ENCODE measurements around the gene ARL5A.
A peak's percentile ranks its signal among the peaks of the same experiment; 100 is the strongest.
"Not testable (repeated sequence)": the region's sequence is repeated elsewhere in the genome, so short reads cannot be mapped to it uniquely, and the experiment has no call there.

Gene ARL5A, protein sequence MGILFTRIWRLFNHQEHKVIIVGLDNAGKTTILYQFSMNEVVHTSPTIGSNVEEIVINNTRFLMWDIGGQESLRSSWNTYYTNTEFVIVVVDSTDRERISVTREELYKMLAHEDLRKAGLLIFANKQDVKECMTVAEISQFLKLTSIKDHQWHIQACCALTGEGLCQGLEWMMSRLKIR

GRCh38 chr2:151828143-151828889, at the start of gene ARL5A:
Gene ARL5A, minus strand, starts transcription at chr2:151828421. Its CDS starts 245 bp downstream, at chr2:151828176.
- peak; percentile 88 to 91 (median 90) for DNase-seq (ENCODE audit: low read depth in 3 of 3)

GRCh38 chr2:151875631-151876030, 47.4 kb upstream of the ARL5A start:
- DNase-seq (ENCODE audit: low read depth in 3 of 3): not testable (repeated sequence)

DNA sequence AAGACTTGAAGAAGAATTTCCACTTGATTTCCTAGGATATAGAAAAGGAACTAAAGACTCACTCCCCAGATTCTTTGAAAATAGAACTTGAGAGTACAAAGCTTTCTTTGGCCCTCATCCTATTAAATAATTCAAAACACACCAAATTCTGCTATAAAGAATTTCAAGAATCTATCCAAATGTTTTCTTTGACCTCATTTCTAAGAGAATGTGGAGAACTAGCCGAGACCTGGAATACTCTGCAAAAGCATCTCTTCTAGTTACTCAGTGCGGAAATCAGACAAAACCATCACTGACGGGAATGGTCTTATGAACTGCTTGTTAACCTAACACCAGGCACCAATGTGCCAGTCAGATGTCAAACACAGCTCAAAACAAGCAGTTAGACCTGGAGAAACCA, 44.2 kb upstream of the ARL5A start:
- no peak for DNase-seq (ENCODE audit: low read depth in 3 of 3)

GRCh38 chr2:151869291-151869690, 41.1 kb upstream of the ARL5A start:
- DNase-seq (ENCODE audit: low read depth in 3 of 3): no peak

- DNase-seq (ENCODE audit: low read depth in 3 of 3): no peak
Measured at GRCh38 chr2:151862700-151863099, 34.5 kb upstream of the ARL5A start.

GRCh38 chr2:151861174-151861573, 33.0 kb upstream of the ARL5A start:
- no peak for DNase-seq (ENCODE audit: low read depth in 3 of 3)

DNA sequence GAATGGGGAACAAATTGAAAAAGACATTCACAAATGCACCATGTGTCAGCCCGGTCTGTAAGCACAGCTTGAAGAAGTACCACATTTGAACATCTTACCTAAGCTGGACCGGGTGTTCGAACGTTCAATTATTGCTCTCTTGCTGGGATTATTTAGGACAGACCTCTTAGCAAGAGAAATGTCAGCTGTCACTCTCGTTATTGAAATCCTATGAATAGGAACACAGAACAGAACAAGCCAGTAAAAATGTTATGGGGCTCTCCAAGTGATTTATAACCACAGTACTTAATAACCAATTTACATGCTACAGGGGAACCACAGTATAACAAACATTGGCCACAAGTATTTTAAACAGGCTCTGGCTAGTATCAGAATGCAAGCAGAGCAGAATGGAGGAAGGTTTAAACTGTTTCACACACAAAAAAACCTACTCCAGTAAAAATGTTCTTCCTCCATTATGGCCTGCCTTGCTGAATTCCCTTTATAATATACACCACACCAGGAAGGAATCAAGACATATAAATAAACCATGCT, 32.5 kb upstream of the ARL5A start:
- no peak for DNase-seq (ENCODE audit: low read depth in 3 of 3)

DNA sequence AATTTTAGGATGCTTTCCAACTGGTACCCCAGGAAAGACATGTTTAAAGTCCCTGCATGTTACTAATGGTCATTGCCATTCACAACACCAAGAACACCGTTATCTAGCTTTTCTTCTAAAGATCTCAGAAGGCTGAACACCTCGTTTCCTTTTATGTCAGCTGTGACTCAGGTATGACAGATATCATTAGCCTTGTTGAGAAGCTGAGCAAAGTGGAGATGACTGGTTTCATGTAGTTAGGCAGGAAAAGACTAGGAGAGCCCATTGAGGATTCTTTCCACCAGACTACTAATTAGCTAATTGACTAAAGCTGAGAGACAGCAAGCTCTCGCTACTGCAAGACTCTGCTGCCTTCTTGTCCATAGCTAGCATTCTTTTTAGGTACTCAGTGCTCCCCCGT, 32.0 kb upstream of the ARL5A start:
- no peak for DNase-seq (ENCODE audit: low read depth in 3 of 3)

GRCh38 chr2:151857650-151858049, 29.4 kb upstream of the ARL5A start:
- DNase-seq (ENCODE audit: low read depth in 3 of 3): no peak

DNA sequence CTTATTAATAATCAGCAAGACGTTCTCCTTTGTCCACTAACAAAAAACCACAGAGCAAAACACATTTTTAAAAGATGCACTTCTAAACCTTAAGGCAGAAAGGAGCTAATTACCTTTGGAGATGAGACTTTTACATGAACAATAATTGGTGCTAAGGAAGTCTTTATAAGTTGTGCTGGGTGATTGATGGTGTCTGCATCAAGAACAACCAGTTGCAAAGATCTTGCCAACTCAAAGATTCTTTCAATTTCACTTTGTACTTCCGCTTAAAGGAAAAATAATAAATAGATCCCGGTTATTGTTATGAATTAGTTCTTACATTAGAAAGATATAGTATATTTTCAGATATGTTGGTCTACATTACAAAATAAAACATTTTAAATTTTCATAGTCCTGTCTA, 26.9 kb upstream of the ARL5A start:
- DNase-seq (ENCODE audit: low read depth in 3 of 3): no peak

- DNase-seq (ENCODE audit: low read depth in 3 of 3): no peak
Measured at GRCh38 chr2:151853070-151853758, 25.0 kb upstream of the ARL5A start.

- DNase-seq (ENCODE audit: low read depth in 3 of 3): no peak
Measured at GRCh38 chr2:151852260-151853069, 24.2 kb upstream of the ARL5A start.

- DNase-seq (ENCODE audit: low read depth in 3 of 3): no peak
Measured at GRCh38 chr2:151851761-151852160, 23.5 kb upstream of the ARL5A start.

DNA sequence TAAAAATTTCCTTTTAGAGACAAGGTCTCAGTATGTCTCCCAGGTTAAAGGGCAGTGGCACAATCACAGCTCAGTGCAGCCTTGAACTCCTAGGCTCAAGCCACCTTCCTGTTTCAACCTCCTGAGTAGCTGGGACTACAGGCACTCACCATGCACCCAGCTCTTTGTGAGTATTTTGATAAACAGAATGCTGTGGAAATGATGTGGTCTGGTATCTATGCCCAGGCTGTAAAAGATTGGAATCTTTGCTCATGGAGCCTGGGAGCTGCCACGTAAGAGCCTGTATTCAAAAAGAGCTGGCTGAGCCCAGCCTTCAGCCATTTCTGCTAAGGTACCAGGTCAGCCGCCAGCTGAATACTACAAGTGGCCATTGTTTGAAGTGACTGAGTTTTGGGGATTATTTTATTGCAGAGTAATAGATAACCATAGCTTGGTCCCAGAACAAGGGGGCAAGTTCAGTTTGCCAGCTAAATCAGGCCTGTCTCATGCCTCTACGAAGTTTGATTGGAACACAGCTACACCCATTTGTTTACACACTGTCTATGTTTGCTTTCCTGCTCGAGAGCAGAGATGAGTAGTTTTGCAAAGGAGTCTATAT, 21.3 kb upstream of the ARL5A start:
- no peak for DNase-seq (ENCODE audit: low read depth in 3 of 3)

- no peak for DNase-seq (ENCODE audit: low read depth in 3 of 3)
Measured at GRCh38 chr2:151845884-151846283, 17.7 kb upstream of the ARL5A start.

GRCh38 chr2:151845481-151845880, 17.3 kb upstream of the ARL5A start:
- DNase-seq (ENCODE audit: low read depth in 3 of 3): no peak

GRCh38 chr2:151844211-151844896, 16.1 kb upstream of the ARL5A start:
- no peak for DNase-seq (ENCODE audit: low read depth in 3 of 3)

DNA sequence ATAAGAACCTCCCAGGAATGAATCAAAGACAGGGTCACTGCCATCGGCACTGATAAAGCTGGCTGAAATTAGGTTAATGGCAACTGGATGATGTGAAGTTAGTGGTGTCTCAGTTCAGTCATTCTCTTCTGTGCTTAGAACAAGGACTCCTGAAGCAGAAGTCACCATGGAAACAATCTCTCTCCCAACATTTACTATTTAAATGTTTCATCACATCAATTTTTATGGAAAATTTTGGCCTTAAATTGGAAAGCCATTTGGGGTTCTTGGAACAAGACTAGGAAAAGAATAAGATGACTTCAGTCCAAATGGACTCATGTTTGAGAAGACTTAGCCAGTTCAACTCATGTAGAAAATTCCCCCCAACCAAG, 15.5 kb upstream of the ARL5A start:
- no peak for DNase-seq (ENCODE audit: low read depth in 3 of 3)

DNA sequence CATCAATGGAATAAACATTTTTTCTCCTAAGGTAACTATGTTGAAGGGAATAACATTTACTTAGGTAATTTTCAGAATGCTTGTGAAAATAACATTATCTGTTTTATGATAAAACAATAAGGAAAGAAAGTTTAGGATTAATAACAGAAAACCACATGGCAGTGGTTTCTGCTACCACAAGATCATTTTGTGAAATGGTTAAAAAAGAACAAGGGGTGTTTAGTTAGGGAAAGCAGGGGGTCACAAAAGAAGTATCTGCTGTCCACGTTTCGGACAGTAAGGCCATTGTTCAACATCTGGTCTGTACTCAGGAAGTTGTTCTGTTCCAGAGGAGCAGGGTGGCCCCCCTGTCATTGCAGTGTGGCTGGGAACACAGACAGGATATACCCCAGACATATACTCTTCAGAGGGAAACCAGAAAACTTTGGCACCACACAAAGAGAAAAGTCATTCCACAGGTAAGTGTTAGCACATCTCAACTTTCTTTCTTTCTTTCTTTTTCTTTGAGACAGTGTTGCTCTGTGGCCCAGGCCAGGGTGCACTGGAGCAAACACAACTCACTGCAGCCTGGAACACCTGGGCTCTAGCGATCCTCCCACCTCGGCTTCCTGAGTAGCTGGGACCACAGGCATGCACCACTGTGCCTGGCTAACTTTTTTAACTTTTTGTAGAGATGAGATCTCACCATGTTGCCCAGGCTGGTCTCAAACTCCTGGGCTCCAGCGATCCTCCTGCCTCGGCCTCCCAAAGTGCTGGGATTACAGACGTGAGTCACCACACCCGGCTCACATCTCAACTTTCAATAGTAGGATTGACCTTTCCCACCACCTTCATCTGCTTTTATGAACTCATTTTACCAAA, 14.8 kb upstream of the ARL5A start:
- DNase-seq (ENCODE audit: low read depth in 3 of 3): no peak

DNA sequence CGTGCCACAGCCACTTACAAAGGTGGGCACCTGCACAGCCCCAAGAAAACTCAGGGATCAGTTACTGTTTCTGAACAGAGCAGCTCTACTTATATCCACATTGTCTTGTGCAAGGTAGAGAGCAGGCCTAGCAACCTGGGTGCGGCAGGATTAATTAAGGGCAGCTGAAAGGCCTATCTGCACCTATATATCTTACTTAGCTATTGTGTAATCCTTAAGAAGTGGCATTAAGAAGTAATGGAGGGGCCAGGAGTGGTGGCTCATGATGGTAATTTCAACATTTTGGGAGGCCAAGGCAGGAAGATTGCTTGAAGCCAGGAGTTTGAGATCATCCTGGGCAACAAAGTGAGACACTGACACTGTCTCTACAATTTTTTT, 12.8 kb upstream of the ARL5A start:
- no peak for DNase-seq (ENCODE audit: low read depth in 3 of 3)
